ENCODE measurements around the gene BAIAP2L1.

DNA sequence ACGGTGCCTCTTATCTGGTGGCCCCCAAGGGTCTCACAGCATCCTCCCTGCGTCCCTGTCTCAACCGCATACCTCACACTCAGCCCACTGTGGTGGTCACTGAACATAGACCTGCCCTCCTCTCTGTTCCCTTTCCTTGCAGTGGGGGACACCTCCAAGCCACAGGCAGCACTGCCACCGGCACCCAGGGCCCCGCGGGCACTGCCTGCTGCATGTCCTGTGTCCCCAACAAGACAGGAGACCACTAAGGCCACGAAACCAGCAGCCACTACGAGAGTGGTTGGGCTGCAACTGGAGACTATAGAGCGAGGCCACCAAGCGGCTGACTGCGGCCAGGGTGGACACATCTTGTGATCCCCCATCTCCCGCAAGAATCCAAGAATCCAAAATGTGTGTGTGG is 104.1 kb downstream of the BAIAP2L1 start:
- TF ChIP-seq, protein P1, sequence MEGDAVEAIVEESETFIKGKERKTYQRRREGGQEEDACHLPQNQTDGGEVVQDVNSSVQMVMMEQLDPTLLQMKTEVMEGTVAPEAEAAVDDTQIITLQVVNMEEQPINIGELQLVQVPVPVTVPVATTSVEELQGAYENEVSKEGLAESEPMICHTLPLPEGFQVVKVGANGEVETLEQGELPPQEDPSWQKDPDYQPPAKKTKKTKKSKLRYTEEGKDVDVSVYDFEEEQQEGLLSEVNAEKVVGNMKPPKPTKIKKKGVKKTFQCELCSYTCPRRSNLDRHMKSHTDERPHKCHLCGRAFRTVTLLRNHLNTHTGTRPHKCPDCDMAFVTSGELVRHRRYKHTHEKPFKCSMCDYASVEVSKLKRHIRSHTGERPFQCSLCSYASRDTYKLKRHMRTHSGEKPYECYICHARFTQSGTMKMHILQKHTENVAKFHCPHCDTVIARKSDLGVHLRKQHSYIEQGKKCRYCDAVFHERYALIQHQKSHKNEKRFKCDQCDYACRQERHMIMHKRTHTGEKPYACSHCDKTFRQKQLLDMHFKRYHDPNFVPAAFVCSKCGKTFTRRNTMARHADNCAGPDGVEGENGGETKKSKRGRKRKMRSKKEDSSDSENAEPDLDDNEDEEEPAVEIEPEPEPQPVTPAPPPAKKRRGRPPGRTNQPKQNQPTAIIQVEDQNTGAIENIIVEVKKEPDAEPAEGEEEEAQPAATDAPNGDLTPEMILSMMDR (IDR thresholded peaks at IDR 0.05) = no peak
- TF ChIP-seq POLR2A (IDR thresholded peaks at IDR 0.05) = no peak

All from adrenal gland (tissue), 5 donors.